Measurements from ENCODE around the gene NMT1.
A peak's percentile ranks its signal among the peaks of the same experiment; 100 is the strongest.

NMT1 gene

GRCh38 chr17:45091778-45092425, 30.8 kb downstream of the NMT1 start:
- Histone ChIP-seq H2AFZ (ENCODE audit: low read depth, low read length) (no peak overlapping the region), H3K9me3 (ENCODE audit: insufficient read depth, low read length, severe bottlenecking) (no peaks in the 10 kb centered on the region), H3K79me2 (ENCODE audit: insufficient read depth, low read length) (peaks cover 2% of the 10 kb centered on the region; the same call in 1 of the 2 replicates), H3K27ac (ENCODE audit: low read length) (no peak overlapping the region), H3K4me2 (ENCODE audit: insufficient read depth, low read length) (no peak overlapping the region), H3K27me3 (ENCODE audit: insufficient read depth, low read length, poor library complexity) (no peaks in the 10 kb centered on the region), H3K36me3 (ENCODE audit: insufficient read depth, low read length) (peaks cover 91% of the 10 kb centered on the region), H4K20me1 (ENCODE audit: insufficient read depth, low read length) (peaks cover 9% of the 10 kb centered on the region; the same call in 1 of the 2 replicates), H3K4me3 (ENCODE audit: low read depth in 1 of 2, low read length in 2 of 2) (no peak overlapping the region), H3K9ac (ENCODE audit: low read depth, low read length) (no peak overlapping the region), H3K4me1 (ENCODE audit: insufficient read depth, low read length) (no peaks in the 10 kb centered on the region)
- ATAC-seq (ENCODE audit: insufficient read depth, low read depth), result no peak
- no peak for DNase-seq
- TF ChIP-seq CTCF (IDR thresholded peaks at IDR 0.05; ENCODE audit: borderline replicate concordance, extremely low read depth, low read length, poor library complexity, severe bottlenecking) (no peak), EZH2 (IDR thresholded peaks at IDR 0.05; ENCODE audit: borderline replicate concordance, low read depth, low read length, severe bottlenecking) (no peak)

GRCh38 chr17:45092911-45093430, 31.9 kb downstream of the NMT1 start:
- H3K36me3 ChIP-seq (ENCODE audit: insufficient read depth, low read length), result peaks cover 91% of the 10 kb centered on the region

GRCh38 chr17:45093444-45094110, 32.5 kb downstream of the NMT1 start:
- ATAC-seq (ENCODE audit: insufficient read depth, low read depth), result no peak
- Histone ChIP-seq H3K9ac (ENCODE audit: low read depth, low read length) (no peak overlapping the region), H3K4me1 (ENCODE audit: insufficient read depth, low read length) (no peaks in the 10 kb centered on the region), H3K36me3 (ENCODE audit: insufficient read depth, low read length) (peaks cover 91% of the 10 kb centered on the region), H3K9me3 (ENCODE audit: insufficient read depth, low read length, severe bottlenecking) (no peaks in the 10 kb centered on the region), H4K20me1 (ENCODE audit: insufficient read depth, low read length) (peaks cover 13% of the 10 kb centered on the region), H3K4me3 (ENCODE audit: low read depth in 1 of 2, low read length in 2 of 2) (no peak overlapping the region), H2AFZ (ENCODE audit: low read depth, low read length) (no peak overlapping the region), H3K4me2 (ENCODE audit: insufficient read depth, low read length) (no peak overlapping the region), H3K27ac (ENCODE audit: low read length) (no peak overlapping the region), H3K27me3 (ENCODE audit: insufficient read depth, low read length, poor library complexity) (no peaks in the 10 kb centered on the region), H3K79me2 (ENCODE audit: insufficient read depth, low read length) (peaks cover 2% of the 10 kb centered on the region; the same call in 1 of the 2 replicates)
- DNase-seq, result no peak
- no peak for TF ChIP-seq EZH2 (IDR thresholded peaks at IDR 0.05; ENCODE audit: borderline replicate concordance, low read depth, low read length, severe bottlenecking)

More at GRCh38 chr17:45092911-45093430, 31.9 kb downstream of the NMT1 start:
- no peaks in the 10 kb centered on the region for H3K9me3 ChIP-seq (ENCODE audit: insufficient read depth, low read length, severe bottlenecking)
- TF ChIP-seq EZH2 (IDR thresholded peaks at IDR 0.05; ENCODE audit: borderline replicate concordance, low read depth, low read length, severe bottlenecking) (no peak), CTCF (IDR thresholded peaks at IDR 0.05; ENCODE audit: borderline replicate concordance, extremely low read depth, low read length, poor library complexity, severe bottlenecking) (no peak)
- H3K4me2 ChIP-seq (ENCODE audit: insufficient read depth, low read length), result no peak overlapping the region
- peaks cover 2% of the 10 kb centered on the region; the same call in 1 of the 2 replicates for H3K79me2 ChIP-seq (ENCODE audit: insufficient read depth, low read length)
- no peaks in the 10 kb centered on the region for H3K4me1 ChIP-seq (ENCODE audit: insufficient read depth, low read length)
- peaks cover 6% of the 10 kb centered on the region; the same call in 1 of the 2 replicates for H4K20me1 ChIP-seq (ENCODE audit: insufficient read depth, low read length)
- no peak overlapping the region for H2AFZ ChIP-seq (ENCODE audit: low read depth, low read length)
- H3K27ac ChIP-seq (ENCODE audit: low read length), result 0 out of 2 replicates have a peak overlapping the region, but pooled peaks have one; percentile 8
- no peak for DNase-seq
- H3K27me3 ChIP-seq (ENCODE audit: insufficient read depth, low read length, poor library complexity), result no peaks in the 10 kb centered on the region
- H3K4me3 ChIP-seq (ENCODE audit: low read depth in 1 of 2, low read length in 2 of 2), result no peak overlapping the region
- H3K9ac ChIP-seq (ENCODE audit: low read depth, low read length), result no peak overlapping the region
- no peak for ATAC-seq (ENCODE audit: insufficient read depth, low read depth)

GRCh38 chr17:45096141-45096540, 35.0 kb downstream of the NMT1 start:
- H2AFZ ChIP-seq (ENCODE audit: low read depth, low read length), result no peak overlapping the region
- ATAC-seq (ENCODE audit: insufficient read depth, low read depth), result no peak
- H3K27me3 ChIP-seq (ENCODE audit: insufficient read depth, low read length, poor library complexity), result no peaks in the 10 kb centered on the region
- peak; percentile 30 for DNase-seq
- TF ChIP-seq CTCF (IDR thresholded peaks at IDR 0.05; ENCODE audit: borderline replicate concordance, extremely low read depth, low read length, poor library complexity, severe bottlenecking), result peak; percentile 62
- TF ChIP-seq EZH2 (IDR thresholded peaks at IDR 0.05; ENCODE audit: borderline replicate concordance, low read depth, low read length, severe bottlenecking), result no peak
- H3K4me3 ChIP-seq (ENCODE audit: low read depth in 1 of 2, low read length in 2 of 2), result no peak overlapping the region
- H3K4me2 ChIP-seq (ENCODE audit: insufficient read depth, low read length), result no peak overlapping the region
- H3K27ac ChIP-seq (ENCODE audit: low read length), result no peak overlapping the region
- H3K9ac ChIP-seq (ENCODE audit: low read depth, low read length), result no peak overlapping the region
- no peaks in the 10 kb centered on the region for H3K4me1 ChIP-seq (ENCODE audit: insufficient read depth, low read length)
- H3K36me3 ChIP-seq (ENCODE audit: insufficient read depth, low read length), result peaks cover 85% of the 10 kb centered on the region
- H3K9me3 ChIP-seq (ENCODE audit: insufficient read depth, low read length, severe bottlenecking), result no peaks in the 10 kb centered on the region
- peaks cover 13% of the 10 kb centered on the region for H4K20me1 ChIP-seq (ENCODE audit: insufficient read depth, low read length)
- H3K79me2 ChIP-seq (ENCODE audit: insufficient read depth, low read length), result no peaks in the 10 kb centered on the region
